Measurements from ENCODE around the gene CCDC57. TPM values are rescaled to one million over a fixed set of nuclear protein-coding genes. Genes with fewer than 3 reads are reported as not detected.
A peak's percentile ranks its signal among the peaks of the same experiment; 100 is the strongest.

The CCDC57 gene
- total and polyA plus RNA-seq, 9 of the 15 experiments (the other 6 are each of a cell fraction or from before 2014, with no cell fraction given), result 0.83 to 36.2 (median 13.6) TPM

- TF ChIP-seq RBM22 (IDR thresholded peaks at IDR 0.05; ENCODE audit: low read depth, low read length, poor library complexity, severe bottlenecking), result peak; percentile 71
- TF ChIP-seq ZNF785 (CRISPR knock-in tag; IDR thresholded peaks at IDR 0.05), result no peak
- no peak for TF ChIP-seq ZBTB40 (IDR thresholded peaks at IDR 0.05)
- no peak for TF ChIP-seq ZBTB40 (CRISPR knock-in tag; IDR thresholded peaks at IDR 0.05)
- no peak for TF ChIP-seq SREBF2 (CRISPR knock-in tag; IDR thresholded peaks at IDR 0.05)
- no peak for TF ChIP-seq MAFF (IDR thresholded peaks at IDR 0.05; ENCODE audit: low read length)
- TF ChIP-seq CAMTA2 (CRISPR knock-in tag; conservative IDR thresholded peaks at IDR 0.05), result no peak
- TF ChIP-seq FOXP1 (CRISPR knock-in tag; IDR thresholded peaks at IDR 0.05), result no peak
- no peak for TF ChIP-seq CHD2 (IDR thresholded peaks at IDR 0.05; ENCODE audit: low read depth, low read length)
- no peak for TF ChIP-seq NRF1 (conservative IDR thresholded peaks at IDR 0.05 in 1 of 2, IDR thresholded peaks at IDR 0.05 in 1 of 2)
- TF ChIP-seq MTA1 (IDR thresholded peaks at IDR 0.05; ENCODE audit: borderline replicate concordance), result no peak
- TF ChIP-seq ZBTB7A (IDR thresholded peaks at IDR 0.05; ENCODE audit: borderline replicate concordance, control insufficient read depth, low read depth, low read length), result peak; percentile 19; the same call in 1 of the 2 replicates
- peak; percentile 41 for TF ChIP-seq POLR2G (IDR thresholded peaks at IDR 0.05; ENCODE audit: low read depth, low read length)
- TF ChIP-seq ZNF232 (CRISPR knock-in tag; IDR thresholded peaks at IDR 0.05), result no peak
- no peak for TF ChIP-seq MCM2 (IDR thresholded peaks at IDR 0.05; ENCODE audit: low read depth)
- peak; percentile 30; the same call in 1 of the 2 replicates for TF ChIP-seq PML (IDR thresholded peaks at IDR 0.05; ENCODE audit: low read length)
- TF ChIP-seq CHAMP1 (IDR thresholded peaks at IDR 0.05), result no peak
- no peak for TF ChIP-seq HMGN3 (IDR thresholded peaks at IDR 0.05; ENCODE audit: borderline replicate concordance, extremely low read depth, insufficient read length, low read depth, low read length)
Observed at GRCh38 chr17:82085931-82086764, 126.5 kb downstream of the CCDC57 start (continued).
